ENCODE data around the gene ZNF740. TPM values are rescaled to one million over a fixed set of nuclear protein-coding genes. Genes with fewer than 3 reads are reported as not detected.

Gene ZNF740
- total RNA-seq, 2 experiments from 2014 or later = 31.3 to 35.9 TPM

GRCh38 chr12:53171725-53172329 lies 8.7 kb upstream of the ZNF740 start:
- H3K27ac Mint-ChIP-seq = no peak overlapping the region
- no peak for ATAC-seq

GRCh38 chr12:53172352-53172751 lies 8.2 kb upstream of the ZNF740 start:
- H3K36me3 Mint-ChIP-seq (ENCODE audit: low read depth) = peaks cover 1% of the 10 kb centered on the region
- peaks cover 3% of the 10 kb centered on the region for H3K4me1 Mint-ChIP-seq (ENCODE audit: low read depth)
- H3K27ac Mint-ChIP-seq = no peak overlapping the region
- no peak overlapping the region for H3K4me3 Mint-ChIP-seq
- intact Hi-C loops (cut with micrococcal nuclease) = no loop called here
- POLR2A ChIA-PET = no interaction called here
- CTCF ChIA-PET = interaction anchor here (1.2 to 4.1 kb wide), 4 partner anchors 8 to 106 kb away, joined by 3 to 28 read pairs (median 4); partner anchors contain the start of genes CSAD and ZNF740
- no peak for TF ChIP-seq CTCF (IDR thresholded peaks at IDR 0.05)
- no peak for DNase-seq
- H3K9me3 Mint-ChIP-seq = no peaks in the 10 kb centered on the region
- H3K27me3 Mint-ChIP-seq = no peaks in the 10 kb centered on the region
- no peak for ATAC-seq

More at GRCh38 chr12:53171725-53172329, 8.7 kb upstream of the ZNF740 start:
- Mint-ChIP-seq H3K4me1 (ENCODE audit: low read depth) (peaks cover 4% of the 10 kb centered on the region), H3K27me3 (no peaks in the 10 kb centered on the region), H3K4me3 (no peak overlapping the region), H3K9me3 (no peaks in the 10 kb centered on the region), H3K36me3 (ENCODE audit: low read depth) (peaks cover 1% of the 10 kb centered on the region)
- POLR2A ChIA-PET = interaction anchor here (1.0 kb wide), 1 partner anchor 150 kb away, joined by 3 read pairs; no protein-coding TSS in a partner anchor
- no peak for DNase-seq
- TF ChIP-seq CTCF (IDR thresholded peaks at IDR 0.05) = no peak
- CTCF ChIA-PET = interaction anchor here (1.2 to 4.1 kb wide), 4 partner anchors 9 to 106 kb away, joined by 3 to 28 read pairs (median 4); partner anchors contain the start of genes CSAD and ZNF740
- intact Hi-C loops (cut with micrococcal nuclease) = no loop called here

GRCh38 chr12:53173085-53173715 lies 7.3 kb upstream of the ZNF740 start:
- ChIA-PET CTCF (interaction anchor here (1.1 to 4.1 kb wide), 3 partner anchors 13 to 41 kb away, joined by 3 to 28 read pairs (median 4); no protein-coding TSS in a partner anchor), POLR2A (interaction anchor here (0.6 to 1.1 kb wide), 2 partner anchors 17 to 223 kb away, joined by 3 to 4 read pairs; no protein-coding TSS in a partner anchor)
- H3K36me3 Mint-ChIP-seq (ENCODE audit: low read depth) = peaks cover 1% of the 10 kb centered on the region
- H3K9me3 Mint-ChIP-seq = no peaks in the 10 kb centered on the region
- DNase-seq (no peak), ATAC-seq (no peak)
- no peak for TF ChIP-seq CTCF (IDR thresholded peaks at IDR 0.05)
- H3K27me3 Mint-ChIP-seq = no peaks in the 10 kb centered on the region
- H3K4me3 Mint-ChIP-seq = no peak overlapping the region
- H3K4me1 Mint-ChIP-seq (ENCODE audit: low read depth) = peaks cover 3% of the 10 kb centered on the region
- intact Hi-C loops (cut with micrococcal nuclease) = no loop called here
- H3K27ac Mint-ChIP-seq = no peak overlapping the region

GRCh38 chr12:53174881-53175491 lies 5.5 kb upstream of the ZNF740 start:
- H3K9me3 Mint-ChIP-seq = no peaks in the 10 kb centered on the region
- POLR2A ChIA-PET = interaction anchor here (1.4 kb wide), 1 partner anchor 19 kb away, joined by 5 read pairs; no protein-coding TSS in a partner anchor
- no peak overlapping the region for H3K4me3 Mint-ChIP-seq
- DNase-seq (no peak), ATAC-seq (no peak)
- H3K27me3 Mint-ChIP-seq = no peaks in the 10 kb centered on the region
- CTCF ChIA-PET = interaction anchor here (0.6 to 17.7 kb wide), 8 partner anchors 14 to 302 kb away, joined by 3 to 199 read pairs (median 3); no protein-coding TSS in a partner anchor
- no peak overlapping the region for H3K27ac Mint-ChIP-seq
- intact Hi-C loops (cut with micrococcal nuclease) = no loop called here
- H3K4me1 Mint-ChIP-seq (ENCODE audit: low read depth) = peaks cover 13% of the 10 kb centered on the region
- H3K36me3 Mint-ChIP-seq (ENCODE audit: low read depth) = no peaks in the 10 kb centered on the region
- TF ChIP-seq CTCF (IDR thresholded peaks at IDR 0.05) = no peak

Measured in activated CD8-positive, alpha-beta T cell treated with anti-CD3 and anti-CD28 coated beads for 36 hours (primary cell).